Measurements from ENCODE around the gene ASB8.

GRCh38 chr12:48202766-48203165 is 45.5 kb upstream of the ASB8 start:
- TF ChIP-seq CTCF (IDR thresholded peaks at IDR 0.05; ENCODE audit: low read depth, low read length, poor library complexity, severe bottlenecking) = no peak
- TF ChIP-seq EZH2phosphoT487 (IDR thresholded peaks at IDR 0.05; ENCODE audit: borderline replicate concordance, low read length) = no peak
